NOMO-1 (cell line): ENCODE data around the gene SGIP1.
"Not testable (repeated sequence)": the region's sequence is repeated elsewhere in the genome, so short reads cannot be mapped to it uniquely, and the experiment has no call there.

Experiments
- DNase-seq, 2 experiments: peaks; one replicate each; lab custom pipeline; 2025; ENCODE audit not compliant: unreplicated experiment in 2 of 2; lab: John Stamatoyannopoulos, UW

Gene SGIP1

GRCh38 chr1:66758241-66758755, 224.3 kb downstream of the SGIP1 start:
- peak; percentile 17 to 71 for DNase-seq

- no peak for DNase-seq
Observed at GRCh38 chr1:66760506-66760905, 226.6 kb downstream of the SGIP1 start.

GRCh38 chr1:66761221-66761620, 227.3 kb downstream of the SGIP1 start:
- DNase-seq, result peak; percentile 50 to 77

GRCh38 chr1:66764994-66765578, 231.1 kb downstream of the SGIP1 start:
- DNase-seq, result peak in 1 of 2 experiments; percentile 36

- DNase-seq, result no peak
Observed at GRCh38 chr1:66767626-66768025, 233.7 kb downstream of the SGIP1 start.

GRCh38 chr1:66768965-66769364, 235.0 kb downstream of the SGIP1 start:
- no peak for DNase-seq

- no peak for DNase-seq
Observed at GRCh38 chr1:66769512-66770229, 235.7 kb downstream of the SGIP1 start.

GRCh38 chr1:66770240-66770639, 236.3 kb downstream of the SGIP1 start:
- DNase-seq, result no peak

- DNase-seq, result no peak
Observed at GRCh38 chr1:66770694-66771093, 236.7 kb downstream of the SGIP1 start.

- DNase-seq, result no peak
Observed at GRCh38 chr1:66773227-66773626, 239.3 kb downstream of the SGIP1 start.

- no peak for DNase-seq
Observed at GRCh38 chr1:66774438-66774837, 240.5 kb downstream of the SGIP1 start.

GRCh38 chr1:66775646-66776045, 241.7 kb downstream of the SGIP1 start:
- DNase-seq, result no peak

GRCh38 chr1:66777831-66778230, 243.9 kb downstream of the SGIP1 start:
- DNase-seq, result no peak

- no peak for DNase-seq
Observed at GRCh38 chr1:66778266-66778665, 244.3 kb downstream of the SGIP1 start.

GRCh38 chr1:66778969-66779368, 245.0 kb downstream of the SGIP1 start:
- no peak for DNase-seq

GRCh38 chr1:66779475-66780078, 245.6 kb downstream of the SGIP1 start:
- DNase-seq, result no peak

- not testable (repeated sequence) for DNase-seq
Observed at GRCh38 chr1:66785800-66786199, 251.8 kb downstream of the SGIP1 start.

GRCh38 chr1:66787641-66788040, 253.7 kb downstream of the SGIP1 start:
- no peak for DNase-seq

GRCh38 chr1:66788231-66788939, 254.4 kb downstream of the SGIP1 start:
- DNase-seq, result no peak

- no peak for DNase-seq
Observed at GRCh38 chr1:66791621-66792610, 258.0 kb downstream of the SGIP1 start.
